Embryonic facial prominence (tissue), 1 donor: ENCODE results near the gene STRIP1.
"Not testable (repeated sequence)": the region's sequence is repeated elsewhere in the genome, so short reads cannot be mapped to it uniquely, and the experiment has no call there.

Experiments used
- DNase-seq: peaks from one replicate; pipeline ENCODE4 v3.0.0-alpha.2; 2016; ENCODE audit errors: extremely low spot score

Gene STRIP1

DNA sequence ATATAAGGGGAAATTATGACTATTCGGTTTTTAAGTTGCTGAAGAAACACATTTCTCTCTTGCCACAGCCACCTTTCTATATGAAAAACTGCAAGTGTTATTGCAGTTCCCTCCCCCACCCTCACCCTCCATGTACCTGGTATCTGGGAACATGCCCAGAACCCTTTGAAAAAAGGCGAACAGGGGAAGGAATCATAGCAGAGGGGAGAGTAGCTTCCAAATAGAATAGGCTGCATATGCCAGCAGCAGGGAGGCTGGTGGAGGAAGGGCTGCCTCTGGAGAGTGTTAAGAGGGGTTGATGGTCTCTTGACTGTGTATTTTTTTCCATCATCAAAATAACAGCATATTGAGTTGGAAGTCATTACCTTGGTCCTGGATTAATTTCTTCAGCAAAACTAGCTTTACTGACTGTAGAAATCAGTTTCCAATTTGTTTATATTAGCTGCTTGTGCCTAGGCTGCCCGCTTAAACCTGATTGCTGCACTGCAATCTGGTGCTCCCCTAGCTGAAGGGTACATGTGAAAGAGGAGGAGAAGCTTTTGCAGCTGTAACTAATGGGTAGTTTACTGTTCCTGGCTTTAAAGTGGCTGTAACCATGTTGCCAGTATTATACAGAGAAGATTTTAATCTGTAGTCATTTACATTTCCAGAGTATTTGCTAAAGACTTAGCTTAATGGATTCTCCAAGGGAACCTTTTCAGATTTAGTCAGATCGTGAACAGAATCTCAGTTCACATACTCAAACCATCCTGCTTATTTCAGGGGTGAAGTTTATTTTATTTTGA is 27.2 kb upstream of the STRIP1 start:
- DNase-seq: no peak

DNA sequence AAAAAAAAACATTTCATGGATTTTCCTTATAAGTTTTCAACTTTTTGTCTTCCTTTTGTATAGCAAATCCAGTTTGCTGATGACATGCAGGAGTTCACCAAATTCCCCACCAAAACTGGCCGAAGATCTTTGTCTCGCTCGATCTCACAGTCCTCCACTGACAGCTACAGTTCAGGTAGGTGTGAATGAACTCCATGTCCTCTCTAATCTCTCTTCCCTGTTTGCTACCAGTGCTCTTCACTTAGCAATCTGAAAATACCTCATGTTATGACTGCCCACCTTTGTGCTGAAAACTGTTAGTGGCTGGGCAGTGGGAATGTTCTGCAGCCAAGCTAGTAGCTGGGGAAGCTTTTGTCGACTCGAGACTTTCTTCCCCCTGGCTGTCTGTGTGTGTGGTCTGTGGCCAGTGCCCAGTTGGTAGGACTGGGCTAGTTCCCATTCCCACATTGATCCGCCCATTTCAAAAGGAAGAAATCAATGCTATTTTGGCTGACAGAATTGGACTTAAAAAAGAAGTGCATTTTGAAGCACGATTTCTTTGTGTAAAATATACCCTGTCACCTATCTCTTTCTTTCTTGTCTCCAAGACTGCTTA is 25.4 kb upstream of the STRIP1 start:
- DNase-seq: no peak

DNA sequence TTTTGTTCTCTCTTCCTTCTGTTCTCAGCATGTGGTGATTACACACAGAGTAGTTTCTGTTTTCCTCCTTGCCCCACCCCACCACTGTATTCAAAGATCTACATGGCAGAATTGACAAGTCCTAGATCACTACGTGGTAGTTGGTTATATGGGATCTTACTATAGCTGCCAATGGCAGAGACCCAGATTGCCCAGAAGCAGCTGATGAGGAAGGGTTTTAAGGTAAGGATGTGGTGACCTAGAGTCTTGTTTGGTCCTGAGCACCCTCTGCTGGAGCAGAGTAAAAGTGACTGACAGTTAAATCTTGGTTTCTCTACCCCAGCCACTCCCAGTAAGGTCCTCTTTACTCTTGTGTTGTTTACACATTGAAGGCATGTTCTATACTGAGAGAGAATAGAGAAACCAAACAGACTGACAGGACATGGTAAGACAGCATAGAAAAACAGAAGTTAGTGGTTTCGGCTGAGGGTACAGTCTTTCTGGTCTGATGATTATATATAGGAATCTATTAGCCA is 22.8 kb upstream of the STRIP1 start:
- DNase-seq: no peak

DNA sequence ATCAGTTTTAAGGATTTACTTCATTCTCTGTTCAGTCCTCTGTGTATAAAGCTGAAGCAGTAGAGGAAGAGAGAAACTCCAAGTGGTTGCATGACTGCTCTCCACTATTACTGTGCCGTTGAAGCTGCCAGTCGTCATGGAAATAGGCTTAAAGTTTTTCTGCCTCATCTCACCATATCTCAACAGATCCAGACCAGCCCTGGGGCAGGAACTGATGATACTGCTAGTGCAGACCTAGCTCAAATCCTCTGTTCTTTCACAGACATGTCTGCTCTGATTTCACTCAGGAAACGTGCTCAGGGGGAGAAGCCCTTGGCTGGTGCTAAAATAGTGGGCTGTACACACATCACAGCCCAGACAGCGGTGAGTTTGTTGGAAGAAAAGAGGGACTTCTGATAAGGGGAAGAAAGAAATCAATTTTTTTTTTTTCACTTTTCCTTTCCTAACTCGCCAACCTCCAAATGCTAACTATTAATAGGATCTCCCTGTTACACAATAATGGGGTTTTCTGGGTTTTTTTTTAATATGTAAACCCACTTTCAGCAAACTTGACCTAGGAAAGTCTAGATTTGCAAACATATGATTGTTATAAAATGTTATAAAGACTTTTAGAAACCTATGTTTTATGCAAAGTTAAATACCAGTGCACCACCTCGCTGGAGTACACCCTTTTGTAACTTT is 22.2 kb upstream of the STRIP1 start:
- no peak for DNase-seq

DNA sequence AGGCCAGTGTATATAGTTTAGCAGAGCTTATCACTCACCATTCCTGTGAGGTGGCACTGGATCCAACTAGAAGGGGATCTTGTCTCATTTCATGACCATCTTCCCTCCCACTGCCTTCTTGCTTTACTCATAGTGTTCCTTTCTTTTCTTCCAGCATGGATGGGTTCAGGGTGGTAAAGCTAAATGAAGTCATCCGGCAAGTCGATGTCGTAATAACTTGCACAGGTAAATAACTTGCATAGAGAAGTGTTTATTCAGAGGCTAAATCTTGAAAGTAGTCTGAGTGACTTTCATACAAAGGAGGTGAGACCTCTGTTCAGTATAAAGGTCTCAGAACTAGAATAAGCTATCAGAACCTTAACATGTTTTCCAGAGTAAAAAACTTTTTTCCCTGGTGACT is 16.6 kb upstream of the STRIP1 start:
- DNase-seq: no peak

DNA sequence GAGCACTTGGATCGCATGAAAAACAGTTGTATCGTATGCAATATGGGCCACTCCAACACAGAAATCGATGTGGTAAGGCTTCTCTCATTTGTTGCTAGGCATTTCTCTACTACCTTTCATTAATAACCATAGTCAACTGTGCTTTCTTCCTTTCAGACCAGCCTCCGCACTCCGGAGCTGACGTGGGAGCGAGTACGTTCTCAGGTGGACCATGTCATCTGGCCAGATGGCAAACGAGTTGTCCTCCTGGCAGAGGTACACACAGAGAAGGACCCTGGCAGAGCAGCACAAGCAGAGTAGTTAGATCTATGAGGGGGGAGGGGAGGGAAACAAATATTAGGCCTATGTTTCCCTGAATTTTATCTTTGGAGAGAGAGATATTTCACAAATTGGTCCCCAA is 16.0 kb upstream of the STRIP1 start:
- no peak for DNase-seq

DNA sequence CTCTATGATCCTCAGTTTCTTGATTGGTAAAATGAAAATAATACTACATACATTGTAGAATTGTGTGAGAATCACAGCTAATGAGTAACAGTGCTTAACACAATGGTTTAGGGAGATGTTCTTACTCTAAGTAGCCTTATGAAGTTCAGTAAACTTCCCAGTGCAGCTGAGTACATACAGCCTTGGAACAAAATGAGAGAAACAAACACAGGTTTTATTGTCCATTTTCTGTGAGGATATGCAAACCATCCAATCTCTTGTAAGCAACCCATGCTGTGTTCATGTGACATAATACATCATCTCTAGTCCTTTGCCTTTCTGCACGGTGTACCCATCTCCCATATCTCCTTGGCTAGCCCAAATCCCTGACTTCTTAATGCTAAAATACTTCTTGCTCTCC is 14.7 kb upstream of the STRIP1 start:
- no peak for DNase-seq

DNA sequence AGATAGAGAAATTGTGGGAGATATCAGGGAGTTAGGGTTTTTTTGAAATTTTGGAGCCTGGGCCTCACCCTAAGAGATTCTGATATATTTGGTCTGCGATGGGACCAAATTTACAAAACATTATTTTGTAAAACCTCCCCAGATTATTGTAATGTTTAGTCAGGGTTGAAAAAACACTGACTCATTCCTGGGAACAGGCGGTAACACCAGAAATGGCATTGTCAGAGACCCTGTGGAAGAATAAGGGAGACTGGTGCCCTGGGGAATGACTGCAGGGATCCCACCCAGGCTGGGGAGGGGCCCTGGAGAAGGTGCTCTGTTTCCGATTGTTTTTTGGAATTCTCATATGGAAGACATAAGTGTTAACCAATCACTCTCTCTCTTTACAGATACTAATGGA is 13.1 kb upstream of the STRIP1 start:
- no peak for DNase-seq

DNA sequence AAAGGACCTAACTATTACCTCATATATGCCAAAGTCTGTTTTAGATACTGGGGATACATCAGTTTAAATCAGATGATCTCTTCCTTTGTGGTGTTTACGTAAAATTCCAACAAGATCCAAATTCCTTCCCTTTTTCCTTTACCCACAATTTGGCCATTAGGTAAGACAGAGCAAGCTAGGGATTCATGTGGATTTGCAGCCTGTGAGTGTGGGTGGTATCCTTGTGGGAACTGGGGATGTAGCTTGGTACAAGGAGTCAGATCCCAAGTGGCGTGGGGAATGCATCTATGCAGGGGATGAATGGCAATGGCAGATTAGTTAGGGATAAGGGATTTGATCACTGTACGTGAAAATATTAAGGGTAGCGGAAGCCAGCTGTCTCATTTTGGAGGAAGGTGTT is 9.8 kb upstream of the STRIP1 start:
- no peak for DNase-seq

DNA sequence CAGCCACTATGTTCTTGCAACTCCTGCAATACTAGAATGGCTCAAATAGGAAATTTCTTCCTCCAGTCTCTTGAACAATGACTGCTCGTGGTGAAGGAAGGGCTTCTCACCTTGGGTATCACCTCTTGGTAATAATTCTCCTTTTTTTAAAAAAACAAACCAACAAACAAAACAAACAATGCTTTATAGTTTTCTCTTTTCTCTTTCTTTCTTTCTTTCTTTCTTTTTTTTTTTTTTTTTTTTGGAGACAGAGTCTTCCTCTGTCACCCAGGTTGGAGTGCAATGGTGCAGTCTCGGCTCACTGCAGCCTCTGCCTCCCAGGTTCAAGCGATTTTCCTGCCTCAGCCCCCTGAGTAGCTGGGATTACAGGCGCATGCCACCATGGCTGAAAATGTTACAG is 3.7 kb upstream of the STRIP1 start:
- DNase-seq: not testable (repeated sequence)

DNA sequence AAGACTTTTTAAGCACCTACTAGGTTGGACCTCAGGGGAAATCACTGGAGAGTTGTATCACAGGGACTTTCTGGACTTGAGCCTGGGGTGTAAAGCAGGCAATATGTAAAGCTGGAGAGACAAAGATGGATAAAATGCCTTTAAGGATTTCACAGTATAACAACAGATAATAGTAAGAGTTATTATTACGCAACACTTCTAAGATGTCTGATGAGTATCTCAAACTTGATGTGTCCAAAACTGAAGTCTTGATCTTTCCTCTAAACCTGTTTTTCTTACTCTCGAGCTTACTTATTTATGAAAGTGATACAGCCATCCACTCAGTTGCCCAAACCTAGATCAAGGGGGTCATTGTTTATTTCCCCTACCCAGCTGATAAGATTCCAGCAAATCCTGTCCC is 2.1 kb upstream of the STRIP1 start:
- no peak for DNase-seq

DNA sequence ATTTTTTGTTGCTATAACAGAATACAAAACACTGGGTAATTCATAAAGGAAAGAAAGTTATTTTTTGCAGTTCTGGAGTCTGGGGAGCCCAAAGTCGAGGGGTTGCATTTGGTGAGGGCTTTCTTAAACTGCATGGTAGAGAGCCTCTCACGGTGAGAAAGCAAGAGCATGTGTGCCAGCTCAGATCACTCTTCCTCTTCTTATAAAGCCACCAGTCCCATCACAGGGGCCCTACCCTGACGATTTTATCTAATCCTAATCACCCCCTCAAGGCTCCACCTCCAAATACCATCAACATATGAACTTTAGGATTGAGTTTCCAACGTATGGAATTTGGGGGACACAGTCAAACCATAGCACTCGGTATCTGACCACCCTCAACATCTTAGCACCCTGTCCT is 1.0 kb upstream of the STRIP1 start:
- no peak for DNase-seq

DNA sequence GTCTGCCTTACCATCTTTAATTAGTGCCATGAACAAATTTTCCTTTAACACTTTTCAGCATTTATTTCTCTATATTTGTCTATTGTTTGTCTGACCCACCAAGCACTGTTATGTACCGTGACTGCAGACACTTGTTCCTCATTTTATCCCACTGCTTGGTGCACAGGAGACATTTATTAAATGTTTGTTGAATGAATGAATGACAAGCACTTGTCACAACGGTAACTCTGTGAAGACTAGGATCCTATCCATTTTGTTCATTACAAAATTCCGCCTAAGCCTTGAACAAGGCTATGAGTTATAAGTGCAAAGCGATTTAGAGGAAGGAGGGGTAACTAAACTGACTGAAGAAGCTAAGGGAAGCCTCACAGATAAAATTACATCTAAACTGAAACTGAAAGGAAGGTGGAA is 379 bp upstream of the STRIP1 start:
- DNase-seq: no peak

DNA sequence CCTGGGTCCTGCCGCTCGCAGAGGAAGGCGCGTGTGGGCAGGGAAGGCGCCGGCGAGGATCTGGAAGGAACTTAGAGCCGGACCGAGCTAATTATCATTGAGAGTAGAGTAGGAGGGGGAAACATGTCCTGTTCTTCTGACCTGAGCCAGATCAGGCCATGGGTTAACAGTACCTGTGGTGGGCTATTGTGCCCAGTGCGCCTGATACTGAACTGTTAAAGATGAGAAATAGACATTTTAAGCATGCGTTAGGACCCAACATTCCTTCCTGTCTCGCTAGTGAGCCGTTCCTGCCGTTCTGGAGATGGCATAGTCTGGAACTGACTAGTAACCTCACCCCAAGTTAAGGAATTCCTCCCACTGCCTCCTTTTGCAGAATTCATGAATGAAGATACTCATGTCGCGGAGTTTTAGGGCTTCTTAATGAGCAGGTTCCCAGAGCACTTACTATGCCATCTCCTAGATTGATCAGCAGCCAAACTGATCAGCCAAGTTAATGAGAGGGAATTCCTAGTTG is 870 bp downstream of the STRIP1 start:
- no peak for DNase-seq

DNA sequence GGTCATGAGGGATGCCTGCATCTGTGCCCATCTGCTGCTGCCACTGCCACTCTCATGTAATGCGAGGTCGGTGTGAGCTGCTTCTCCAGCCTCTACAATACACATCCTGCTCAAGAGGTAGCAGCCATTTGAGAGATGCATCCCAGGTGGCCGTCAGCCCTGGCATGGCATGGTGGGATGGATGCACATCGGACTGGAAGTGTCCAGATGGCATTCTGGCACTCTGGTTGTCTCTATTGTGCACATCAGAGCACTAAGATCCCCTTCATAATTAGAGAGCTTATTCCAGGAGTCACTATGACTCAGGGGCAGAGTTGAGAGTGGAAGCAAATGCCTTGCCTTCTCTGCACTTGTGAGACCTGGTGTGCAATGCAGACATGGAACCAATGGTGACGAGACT is 3.8 kb downstream of the STRIP1 start:
- no peak for DNase-seq

DNA sequence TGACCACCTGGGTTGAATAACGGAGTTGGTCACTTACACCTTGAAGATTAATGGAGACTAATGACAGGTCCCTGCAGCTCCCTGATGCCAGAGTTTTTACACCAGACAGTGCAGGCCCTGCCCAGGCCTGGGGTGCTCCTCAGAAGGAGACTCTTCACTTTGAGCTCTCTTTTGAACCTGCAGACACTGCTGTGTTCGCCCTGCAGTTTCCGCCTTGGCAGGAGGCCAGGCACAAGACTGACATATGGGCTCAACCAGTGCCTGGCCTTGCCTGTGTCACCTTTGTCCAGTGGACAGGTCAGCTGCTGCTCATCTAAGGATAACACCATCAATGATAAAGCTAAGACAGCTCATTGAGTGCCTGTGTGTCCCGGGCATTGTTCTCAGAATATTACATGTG is 5.2 kb downstream of the STRIP1 start:
- no peak for DNase-seq

DNA sequence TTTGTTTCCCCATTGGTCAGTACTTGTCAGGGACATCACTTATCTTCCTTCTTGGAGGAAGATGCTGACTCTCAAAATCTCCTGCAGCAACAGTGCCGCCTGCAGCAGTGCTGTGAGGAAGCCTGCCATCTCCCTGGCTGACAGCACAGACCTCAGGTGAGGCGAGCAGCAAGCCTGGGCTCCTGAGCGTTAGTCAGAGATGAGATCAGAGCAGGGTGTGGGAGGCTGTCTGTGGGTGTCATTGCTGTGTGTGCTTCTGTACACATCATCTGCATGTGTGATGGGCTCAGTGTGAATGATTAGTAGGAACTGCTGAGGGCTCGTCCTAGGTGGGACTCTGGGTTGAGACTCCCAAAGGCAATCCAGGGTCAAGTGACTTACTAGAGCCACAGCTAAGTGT is 6.1 kb downstream of the STRIP1 start:
- DNase-seq: no peak

DNA sequence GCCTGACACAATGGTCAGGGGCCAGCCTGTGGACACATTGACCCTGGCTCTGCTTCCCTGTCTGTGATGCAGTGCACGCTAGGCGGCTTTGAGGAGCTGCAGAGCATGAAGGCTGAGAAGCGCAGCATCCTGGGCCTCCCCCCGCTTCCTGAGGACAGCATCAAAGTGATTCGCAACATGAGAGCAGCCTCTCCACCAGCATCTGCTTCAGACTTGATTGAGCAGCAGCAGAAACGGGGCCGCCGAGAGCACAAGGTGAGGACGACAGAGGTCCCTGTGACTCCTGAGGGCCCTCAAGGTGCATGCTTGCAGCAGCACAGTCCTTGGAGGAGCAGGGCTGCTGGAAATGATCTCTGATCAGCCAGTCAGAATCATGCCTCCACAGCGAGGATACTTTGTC is 8.6 kb downstream of the STRIP1 start:
- no peak for DNase-seq

DNA sequence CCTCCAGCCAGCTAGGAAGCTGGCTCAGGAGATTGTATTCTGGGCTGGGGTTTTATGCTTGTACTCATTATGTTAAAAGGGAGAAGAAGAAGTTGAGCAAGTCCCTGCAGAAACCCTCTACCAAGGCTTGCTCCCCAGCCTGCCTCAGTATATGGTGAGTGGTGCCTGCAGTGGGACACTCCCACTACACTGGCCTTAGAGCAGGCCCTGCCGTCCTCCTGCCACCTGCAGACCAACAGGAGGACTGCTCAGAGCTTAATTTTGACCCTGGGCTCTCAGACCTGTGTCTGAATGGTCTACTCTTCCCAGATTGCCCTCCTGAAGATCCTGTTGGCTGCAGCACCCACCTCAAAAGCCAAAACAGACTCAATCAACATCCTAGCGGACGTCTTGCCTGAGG is 13.0 kb downstream of the STRIP1 start:
- no peak for DNase-seq

DNA sequence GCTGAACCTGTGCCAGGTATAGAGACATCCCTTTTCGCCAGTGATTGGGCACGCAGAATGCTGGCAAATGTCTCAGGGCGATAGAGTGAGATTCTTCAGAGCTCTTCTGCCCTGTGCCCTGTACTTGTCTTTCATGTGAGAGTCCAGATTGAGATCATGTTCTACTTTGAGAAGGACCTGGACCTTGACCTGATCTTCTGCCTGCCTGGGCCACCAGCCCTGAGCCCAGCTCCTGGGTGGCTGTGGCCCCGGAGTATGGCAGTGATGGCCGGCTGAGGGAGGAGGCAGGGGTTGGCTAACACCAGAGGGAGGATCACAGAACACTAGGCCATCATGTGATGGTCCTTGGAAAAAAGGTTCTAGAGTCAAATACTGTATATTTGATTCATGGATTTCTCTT is 13.8 kb downstream of the STRIP1 start:
- no peak for DNase-seq

DNA sequence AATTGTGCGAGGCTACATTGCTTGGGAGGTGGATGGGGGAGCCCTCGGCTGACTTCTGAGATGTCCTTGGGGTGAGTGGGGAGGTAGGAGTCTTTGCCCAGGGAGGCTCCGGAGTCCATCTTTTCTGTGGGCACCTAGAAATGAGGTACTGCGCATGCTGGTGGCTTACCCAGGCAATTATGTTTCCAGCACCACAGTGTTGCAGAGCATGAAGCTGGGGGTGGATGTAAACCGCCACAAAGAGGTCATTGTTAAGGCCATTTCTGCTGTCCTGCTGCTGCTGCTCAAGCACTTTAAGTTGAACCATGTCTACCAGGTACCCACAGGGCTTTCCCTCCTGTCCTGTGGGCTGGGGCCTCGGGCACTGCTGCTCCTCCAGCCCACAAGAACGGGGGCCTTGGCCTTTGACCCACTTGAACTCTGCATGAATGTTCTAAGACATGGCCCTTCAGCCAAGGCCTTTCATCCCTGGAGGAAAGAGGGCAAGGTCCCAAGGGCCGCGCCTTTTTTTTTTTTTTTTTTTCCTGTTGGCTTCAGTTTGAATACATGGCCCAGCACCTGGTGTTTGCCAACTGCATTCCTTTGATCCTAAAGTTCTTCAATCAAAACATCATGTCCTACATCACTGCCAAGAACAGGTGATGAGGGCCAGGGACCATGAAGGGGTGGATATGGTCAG is 14.6 kb downstream of the STRIP1 start:
- DNase-seq: no peak
